GM12865 (cell line): ENCODE results near the gene DFFA.

Experiments
- DNase-seq: peaks from one replicate; pipeline ENCODE4 v3.0.0; 2010; ENCODE audit warnings: low read depth
- H3K4me3 ChIP-seq: 2 replicates; pipeline ENCODE4 v1.5.1; 2011; ENCODE audit warnings: mild to moderate bottlenecking, low read depth, low read length, control low read depth
- CTCF ChIP-seq: IDR thresholded peaks from 2 replicates; pipeline ENCODE4 v1.5.1; 2011; ENCODE audit warnings: low read length, control low read depth, low read depth, inconsistent platforms; ENCODE audit not compliant: insufficient read depth; ENCODE audit errors: missing control alignments

Gene DFFA

GRCh38 chr1:10494418-10494753 is 22.1 kb upstream of the DFFA start:
- no peak overlapping the region for H3K4me3 ChIP-seq
- no peak for TF ChIP-seq CTCF
- no peak for DNase-seq

DNA sequence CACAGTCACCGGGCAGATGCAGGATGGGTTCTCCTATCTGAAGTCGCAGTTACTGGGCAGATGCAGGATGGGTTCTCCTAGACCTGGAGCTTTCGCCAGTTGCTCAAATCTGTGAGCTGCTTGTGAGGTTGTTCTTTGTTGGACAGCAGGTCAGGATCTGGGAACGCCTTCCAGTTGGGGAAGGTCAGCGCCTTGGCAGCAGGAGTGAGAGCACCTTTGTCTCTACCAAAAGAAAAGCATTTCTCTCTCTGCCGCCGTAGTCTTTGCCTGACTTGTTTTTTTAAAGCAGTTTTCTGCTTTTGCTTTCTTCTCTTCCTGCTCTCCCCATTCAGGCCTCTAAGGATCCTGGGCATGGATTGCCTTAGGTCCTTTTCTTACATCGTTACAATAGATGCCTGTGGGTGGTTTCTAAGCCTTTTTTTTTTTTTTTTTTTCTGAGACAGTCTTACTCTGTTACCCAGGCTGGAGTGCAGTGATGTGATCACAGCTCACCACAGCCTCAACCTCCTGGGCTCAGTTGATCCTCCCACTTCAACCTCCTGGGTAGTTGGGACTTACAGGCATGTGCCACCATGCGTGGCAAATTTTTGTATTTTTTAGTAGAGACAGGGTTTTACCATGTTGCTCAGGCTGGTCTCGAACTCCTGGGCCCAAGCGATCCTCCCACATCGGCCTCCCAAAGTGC is 18.1 kb upstream of the DFFA start:
- TF ChIP-seq CTCF: no peak
- no peak for DNase-seq
- no peak overlapping the region for H3K4me3 ChIP-seq

- DNase-seq: peak; percentile 42
- TF ChIP-seq CTCF: no peak
Observed at GRCh38 chr1:10489291-10490055, 17.1 kb upstream of the DFFA start.

GRCh38 chr1:10484521-10484920 is 12.2 kb upstream of the DFFA start:
- H3K4me3 ChIP-seq: no peak overlapping the region
- no peak for TF ChIP-seq CTCF

More at GRCh38 chr1:10489291-10490055, 17.1 kb upstream of the DFFA start:
- H3K4me3 ChIP-seq: no peak overlapping the region

DNA sequence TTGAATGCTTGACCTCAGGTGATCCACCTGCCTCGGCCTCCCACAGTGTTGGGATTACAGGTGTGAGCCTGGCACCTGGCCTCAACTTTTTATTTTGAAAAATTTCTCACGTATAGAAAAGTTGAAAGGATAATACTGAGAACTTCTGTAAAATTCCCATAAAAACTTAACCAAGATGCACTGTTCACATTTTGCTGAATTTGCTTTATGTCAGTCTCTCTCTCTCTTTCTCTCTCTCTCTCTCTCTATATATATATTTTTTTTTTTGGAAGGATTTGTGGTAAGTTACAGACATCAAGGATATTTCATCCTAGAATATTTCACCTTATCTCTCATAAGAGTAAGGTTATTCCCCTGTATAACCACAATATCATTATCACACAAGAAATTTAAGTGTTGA is 8.3 kb upstream of the DFFA start:
- TF ChIP-seq CTCF: no peak
- H3K4me3 ChIP-seq: no peak overlapping the region
- DNase-seq: no peak

More at GRCh38 chr1:10484521-10484920, 12.2 kb upstream of the DFFA start:
- no peak for DNase-seq

- H3K4me3 ChIP-seq: no peak overlapping the region
- TF ChIP-seq CTCF: no peak
- DNase-seq: no peak
Observed at GRCh38 chr1:10479296-10479695, 7.0 kb upstream of the DFFA start.
